NB4 (cell line): Measurements from ENCODE around the gene GPR35.

ENCODE experiments used
- TF ChIP-seq, protein P1 (sequence below): IDR thresholded peaks from 2 replicates; pipeline ENCODE4 v1.6.1; 2011; ENCODE audit warnings: low read depth, low read length
- TF ChIP-seq, protein P2 (sequence below): IDR thresholded peaks from one replicate; pipeline ENCODE4 v1.5.1; 2012; ENCODE audit warnings: low read depth, low read length

DNA sequence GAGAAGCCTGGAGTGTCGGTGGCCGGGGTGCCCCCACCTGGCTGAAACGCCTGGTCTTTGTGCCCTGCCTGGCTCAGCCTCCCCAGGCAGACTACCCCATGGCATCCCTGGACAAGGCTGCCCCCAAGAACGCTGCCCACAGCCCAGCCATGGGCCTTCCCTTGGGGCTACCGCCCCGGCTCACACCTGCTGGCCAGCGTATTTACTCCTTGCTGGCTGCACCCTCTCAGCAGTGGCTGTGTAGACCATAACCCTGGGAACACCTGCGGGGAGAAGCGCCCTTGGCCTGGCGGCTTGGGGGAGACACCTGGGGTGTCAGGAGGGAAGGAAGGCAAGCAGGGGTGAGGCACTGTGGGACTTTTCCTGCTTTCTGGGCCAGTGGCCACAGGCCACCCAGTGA, 21.4 kb upstream of the GPR35 start:
- TF ChIP-seq, protein P1, sequence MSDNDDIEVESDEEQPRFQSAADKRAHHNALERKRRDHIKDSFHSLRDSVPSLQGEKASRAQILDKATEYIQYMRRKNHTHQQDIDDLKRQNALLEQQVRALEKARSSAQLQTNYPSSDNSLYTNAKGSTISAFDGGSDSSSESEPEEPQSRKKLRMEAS, result no peak
- TF ChIP-seq, protein P2, sequence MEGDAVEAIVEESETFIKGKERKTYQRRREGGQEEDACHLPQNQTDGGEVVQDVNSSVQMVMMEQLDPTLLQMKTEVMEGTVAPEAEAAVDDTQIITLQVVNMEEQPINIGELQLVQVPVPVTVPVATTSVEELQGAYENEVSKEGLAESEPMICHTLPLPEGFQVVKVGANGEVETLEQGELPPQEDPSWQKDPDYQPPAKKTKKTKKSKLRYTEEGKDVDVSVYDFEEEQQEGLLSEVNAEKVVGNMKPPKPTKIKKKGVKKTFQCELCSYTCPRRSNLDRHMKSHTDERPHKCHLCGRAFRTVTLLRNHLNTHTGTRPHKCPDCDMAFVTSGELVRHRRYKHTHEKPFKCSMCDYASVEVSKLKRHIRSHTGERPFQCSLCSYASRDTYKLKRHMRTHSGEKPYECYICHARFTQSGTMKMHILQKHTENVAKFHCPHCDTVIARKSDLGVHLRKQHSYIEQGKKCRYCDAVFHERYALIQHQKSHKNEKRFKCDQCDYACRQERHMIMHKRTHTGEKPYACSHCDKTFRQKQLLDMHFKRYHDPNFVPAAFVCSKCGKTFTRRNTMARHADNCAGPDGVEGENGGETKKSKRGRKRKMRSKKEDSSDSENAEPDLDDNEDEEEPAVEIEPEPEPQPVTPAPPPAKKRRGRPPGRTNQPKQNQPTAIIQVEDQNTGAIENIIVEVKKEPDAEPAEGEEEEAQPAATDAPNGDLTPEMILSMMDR, result no peak
